Activated CD8-positive, alpha-beta memory T cell treated with anti-CD3 and anti-CD28 coated beads for 24 hours (primary cell): ENCODE measurements around the gene VPS16.

ENCODE experiments used
- DNase-seq: peaks from one replicate; pipeline ENCODE4 v3.0.0-alpha.2; 2020

VPS16 gene

GRCh38 chr20:2903686-2904085 is 63.1 kb downstream of the VPS16 start:
- DNase-seq, result no peak

GRCh38 chr20:2907519-2907918 is 67.0 kb downstream of the VPS16 start:
- no peak for DNase-seq

GRCh38 chr20:2909953-2910352 is 69.4 kb downstream of the VPS16 start:
- DNase-seq, result no peak

- DNase-seq, result no peak
Observed at GRCh38 chr20:2911200-2911599, 70.7 kb downstream of the VPS16 start.

GRCh38 chr20:2914160-2914559 is 73.6 kb downstream of the VPS16 start:
- DNase-seq, result no peak
